AG09319 (cell line): Measurements from ENCODE around the gene BCL2L13.

Experiments used
- DNase-seq: peaks from one replicate; pipeline ENCODE4 v3.0.0-alpha.2; 2010; ENCODE audit warnings: low read depth; ENCODE audit errors: extremely low read depth
- CTCF ChIP-seq: IDR thresholded peaks from 2 replicates; pipeline ENCODE4 v1.5.1; 2011; ENCODE audit warnings: low read depth, mild to moderate bottlenecking, inconsistent platforms, low read length, moderate library complexity

The BCL2L13 gene

GRCh38 chr22:17601031-17601430 is 37.5 kb upstream of the BCL2L13 start:
- no peak for DNase-seq
- no peak for TF ChIP-seq CTCF

- no peak for TF ChIP-seq CTCF
- DNase-seq, result no peak
Measured at GRCh38 chr22:17603668-17604067, 34.9 kb upstream of the BCL2L13 start.

- DNase-seq, result no peak
- no peak for TF ChIP-seq CTCF
Measured at GRCh38 chr22:17606496-17606895, 32.1 kb upstream of the BCL2L13 start.

GRCh38 chr22:17607891-17608521 is 30.6 kb upstream of the BCL2L13 start:
- TF ChIP-seq CTCF, result no peak
- DNase-seq, result no peak

- TF ChIP-seq CTCF, result no peak
- peak; percentile 24 for DNase-seq
Measured at GRCh38 chr22:17612057-17612456, 26.5 kb upstream of the BCL2L13 start.

GRCh38 chr22:17613280-17613679 is 25.3 kb upstream of the BCL2L13 start:
- no peak for DNase-seq
- TF ChIP-seq CTCF, result no peak

GRCh38 chr22:17627961-17628405 is 10.6 kb upstream of the BCL2L13 start:
- no peak for TF ChIP-seq CTCF
- no peak for DNase-seq
